CD4-positive, alpha-beta T cell treated with Interleukin-2 at 100 ng/mL for 4 hours (primary cell): ENCODE measurements around the gene DCHS1.

Experiments used
- DNase-seq: peaks from one replicate; pipeline ENCODE4 v3.0.0-alpha.2; 2020; ENCODE audit warnings: low spot score

The DCHS1 gene

DNA sequence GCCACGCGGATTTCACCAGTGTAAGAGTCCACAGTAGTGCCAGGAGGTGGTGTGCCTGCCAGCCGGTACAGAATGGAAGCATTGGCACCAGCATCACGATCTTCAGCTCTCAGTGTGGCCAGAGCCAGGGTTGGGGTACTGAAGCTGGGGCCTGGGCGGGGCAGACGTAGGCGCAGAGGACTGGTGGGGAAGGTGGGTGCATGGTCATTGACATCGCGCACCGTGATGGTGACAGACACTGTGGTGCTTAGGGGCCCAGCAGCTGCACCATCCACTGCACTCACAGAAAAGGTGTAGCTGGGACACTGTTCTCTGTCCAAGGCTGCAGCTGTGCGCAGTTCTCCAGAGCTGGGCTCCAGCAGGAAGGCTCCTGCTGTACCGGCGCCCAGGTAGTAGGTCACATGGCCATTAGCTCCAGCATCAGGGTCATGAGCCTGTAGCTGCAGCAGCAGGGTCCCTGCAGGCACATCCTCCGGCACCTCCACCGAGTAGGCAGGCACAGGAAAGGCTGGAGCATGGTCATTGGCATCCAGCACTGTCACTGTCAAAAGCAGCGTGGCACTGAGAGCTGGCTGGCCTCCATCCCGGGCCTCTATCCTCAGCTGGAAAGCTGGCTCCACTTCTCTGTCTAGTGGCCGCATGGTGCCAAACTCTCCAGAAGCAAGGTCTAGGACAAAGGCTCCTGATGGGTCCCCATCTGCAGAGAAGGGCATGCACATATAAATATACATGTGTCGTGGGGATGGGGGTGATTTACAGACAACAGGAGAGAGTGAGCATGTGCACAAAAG, 28.4 kb downstream of the DCHS1 start:
- no peak for DNase-seq

- DNase-seq = no peak
Measured at GRCh38 chr11:6625832-6626420, 29.7 kb downstream of the DCHS1 start.

GRCh38 chr11:6625156-6625831, 30.3 kb downstream of the DCHS1 start:
- no peak for DNase-seq

DNA sequence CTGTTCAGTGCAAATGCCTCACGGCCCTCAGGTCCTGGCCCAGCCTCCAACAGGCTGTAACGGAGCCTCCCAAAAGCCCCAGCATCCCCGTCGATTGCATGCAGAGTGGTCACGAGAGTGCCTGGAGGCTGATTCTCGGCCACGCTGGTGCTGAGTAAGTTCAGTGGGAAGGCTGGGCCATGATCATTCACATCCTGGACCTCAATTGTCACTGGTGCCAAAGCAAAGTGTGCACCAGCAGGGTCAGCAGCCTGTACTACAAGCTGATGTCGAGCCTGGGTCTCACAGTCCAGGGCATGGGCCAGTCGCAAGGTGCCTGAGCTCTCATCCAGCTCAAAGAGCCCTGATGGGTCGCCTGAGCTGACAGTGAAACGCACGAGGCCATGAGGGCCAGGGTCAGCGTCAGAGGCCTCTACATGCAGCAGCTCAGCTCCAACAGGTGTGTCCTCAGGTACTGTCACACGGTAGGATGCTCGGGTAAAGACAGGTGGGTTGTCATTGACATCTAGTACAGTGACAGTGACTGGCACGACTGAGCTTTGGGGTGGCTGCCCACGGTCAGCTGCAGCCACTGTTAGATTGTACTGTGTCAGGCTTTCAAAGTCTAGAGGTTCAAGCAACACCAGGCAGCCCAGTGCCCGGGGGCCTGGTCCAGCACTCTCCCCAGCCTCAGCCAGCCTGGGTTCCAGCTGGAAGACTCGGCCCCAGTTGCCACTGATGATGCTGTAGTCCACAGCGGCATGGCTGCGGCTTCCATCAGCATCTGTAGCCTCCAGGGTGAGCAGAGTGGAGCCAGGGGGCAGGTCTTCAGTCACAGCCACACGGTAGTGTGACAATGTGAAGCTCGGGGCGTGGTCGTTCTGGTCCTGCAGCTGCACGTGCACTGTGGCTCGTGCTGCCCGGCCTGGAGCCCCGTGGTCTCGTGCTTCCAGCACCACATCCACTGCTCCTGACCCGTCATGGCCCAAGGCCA, 31.9 kb downstream of the DCHS1 start:
- DNase-seq = no peak

DNA sequence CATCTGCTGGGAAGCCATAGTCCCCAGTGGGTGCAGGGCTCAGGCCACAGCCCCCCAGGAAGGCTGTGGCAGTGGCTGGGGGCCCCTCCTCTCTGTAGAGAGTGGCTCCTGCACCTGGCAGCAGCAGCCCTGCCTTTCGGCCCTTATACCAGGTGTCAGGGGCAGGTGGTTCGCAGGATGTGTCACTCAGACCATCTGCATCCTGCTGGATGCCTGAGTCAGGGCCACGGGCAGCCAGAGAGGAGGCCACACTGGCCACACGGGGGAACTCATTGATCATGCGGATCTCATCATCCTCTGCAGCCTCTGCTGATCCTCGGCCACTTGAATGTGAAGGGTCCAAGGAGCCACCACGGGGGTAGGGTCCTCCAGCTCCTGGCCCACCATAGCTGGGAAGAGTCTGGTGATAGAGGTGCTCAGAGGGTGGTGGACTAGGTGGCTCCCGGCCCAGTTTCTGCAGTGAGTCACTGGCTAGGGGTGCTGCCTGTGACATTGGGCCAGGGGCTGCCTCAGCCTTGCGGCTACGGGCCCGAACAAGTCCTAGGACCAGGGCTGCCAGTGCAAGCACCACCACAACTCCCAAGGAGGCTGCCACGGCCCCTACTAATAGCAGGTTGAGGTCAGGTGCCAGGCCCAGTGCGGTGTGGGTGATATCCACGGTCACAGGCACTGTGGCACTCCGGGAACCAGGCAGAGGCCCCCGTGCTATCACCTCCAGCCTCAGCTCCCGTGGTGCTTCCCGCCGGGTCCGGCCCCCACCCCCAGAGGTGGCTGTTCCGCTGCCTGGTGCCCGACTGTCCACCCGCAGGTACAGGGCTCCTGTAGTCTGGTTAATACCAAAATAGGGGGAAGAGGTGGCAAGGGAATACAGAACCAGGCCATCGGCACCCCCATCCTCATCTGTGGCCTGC, 33.1 kb downstream of the DCHS1 start:
- no peak for DNase-seq

DNA sequence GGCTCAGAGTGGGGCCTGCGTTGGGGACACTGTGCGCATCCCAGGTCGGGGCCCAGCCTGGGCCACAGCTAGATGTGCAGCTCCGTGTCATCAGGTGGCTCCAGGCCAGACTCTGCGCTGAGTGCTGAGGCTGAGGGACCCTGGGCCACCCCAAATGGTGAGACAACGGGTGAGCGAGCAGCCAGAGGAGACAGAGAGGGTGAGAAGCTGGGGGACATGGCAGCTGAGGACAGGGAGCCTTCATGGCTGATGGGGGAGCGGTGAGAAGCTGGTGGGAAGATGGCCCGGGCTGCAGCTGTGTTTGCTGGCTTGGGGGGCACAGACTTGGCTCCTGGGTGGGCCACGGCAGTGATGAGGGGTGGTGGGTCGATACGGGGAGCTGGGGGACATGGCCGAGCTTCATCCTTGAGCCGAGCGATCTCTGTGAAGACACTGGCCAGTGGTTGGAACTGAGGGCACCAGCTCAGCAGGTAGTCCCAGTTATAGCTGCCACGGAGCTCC, 33.8 kb downstream of the DCHS1 start:
- DNase-seq = no peak

DNA sequence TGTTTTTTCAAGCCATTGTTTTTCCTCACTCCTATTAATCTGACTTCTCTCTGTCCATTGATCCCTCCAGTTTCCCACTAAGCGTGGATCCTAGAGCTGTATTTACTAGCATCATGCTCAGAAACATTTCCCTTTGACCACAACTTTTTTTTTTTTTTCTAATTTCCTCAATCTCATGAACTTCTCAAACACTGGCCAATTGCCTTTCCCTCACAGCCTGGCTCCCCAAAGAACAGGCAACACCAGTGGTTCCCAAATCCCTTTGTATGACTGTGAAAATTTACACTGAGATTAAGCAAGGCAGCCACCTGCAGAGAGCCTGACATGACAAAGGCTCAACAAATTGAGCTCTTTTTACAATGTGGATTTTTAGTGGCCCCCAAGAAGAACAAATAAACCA, 35.0 kb downstream of the DCHS1 start:
- no peak for DNase-seq

DNA sequence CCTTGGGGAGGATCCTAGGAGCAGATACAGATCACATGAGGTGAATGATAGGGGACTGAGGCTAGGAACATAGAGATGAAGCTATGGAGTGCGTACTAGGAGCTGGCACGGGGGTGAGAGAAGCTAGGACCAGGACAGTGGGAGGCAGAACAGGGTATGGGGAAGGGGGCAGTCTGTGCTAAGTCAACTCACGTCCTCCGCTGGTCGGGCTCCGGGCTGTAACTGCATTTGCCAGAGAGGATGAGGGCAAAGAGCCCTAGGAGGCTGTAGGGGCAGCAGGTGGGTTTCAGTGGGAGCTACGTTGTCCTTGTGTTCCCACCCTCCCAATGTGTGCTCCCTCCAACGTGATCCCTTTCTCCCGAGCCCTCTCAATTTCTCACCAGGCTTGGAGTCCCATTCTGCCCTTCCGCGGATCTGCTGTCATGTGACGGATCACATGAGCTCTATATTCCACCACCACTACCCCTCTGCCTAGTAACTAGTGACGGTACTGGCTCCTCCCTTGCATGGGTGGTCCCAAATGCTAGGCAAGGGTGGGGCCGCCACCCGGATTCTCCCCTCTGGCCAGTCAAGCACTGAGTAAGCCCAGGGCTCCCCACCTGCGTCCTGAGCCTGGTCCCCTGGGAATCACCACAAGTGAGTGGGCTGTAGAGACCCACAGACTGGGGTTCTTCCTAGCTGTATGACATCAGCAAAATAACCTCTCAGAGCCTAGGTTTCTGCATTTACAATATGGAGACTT, 36.4 kb downstream of the DCHS1 start, which contains the start of gene TPP1:
Gene TPP1, minus strand, starts transcription at position 419 of the 742 bp plus-strand sequence. Its CDS starts 22 bp downstream, at position 397.
- peak; percentile 93 for DNase-seq

- DNase-seq = peak; percentile 84
Measured at GRCh38 chr11:6618117-6619003, 37.2 kb downstream of the DCHS1 start.

DNA sequence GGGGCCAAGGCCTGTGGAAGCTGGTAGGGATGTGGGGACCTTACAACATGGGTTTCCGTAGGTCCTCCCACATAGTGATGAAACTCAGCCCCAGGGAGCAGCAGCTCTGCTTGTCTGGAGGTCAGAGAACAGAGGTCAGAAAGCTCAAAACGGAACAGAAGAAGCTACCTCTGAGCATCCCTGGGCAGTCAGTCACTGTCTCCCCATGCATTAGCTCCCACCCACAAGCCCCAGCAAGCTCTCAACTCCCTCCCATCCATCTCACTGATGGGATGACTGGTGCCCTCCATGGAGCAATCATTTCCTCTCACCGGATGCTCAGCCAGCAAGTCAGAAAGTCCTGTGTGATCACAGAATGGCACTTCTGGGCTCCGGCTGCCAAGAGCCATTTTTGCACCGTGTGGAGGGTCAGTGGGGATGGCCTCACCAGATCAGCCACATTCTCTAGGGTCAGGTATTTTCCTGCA, 38.3 kb downstream of the DCHS1 start:
- no peak for DNase-seq

DNA sequence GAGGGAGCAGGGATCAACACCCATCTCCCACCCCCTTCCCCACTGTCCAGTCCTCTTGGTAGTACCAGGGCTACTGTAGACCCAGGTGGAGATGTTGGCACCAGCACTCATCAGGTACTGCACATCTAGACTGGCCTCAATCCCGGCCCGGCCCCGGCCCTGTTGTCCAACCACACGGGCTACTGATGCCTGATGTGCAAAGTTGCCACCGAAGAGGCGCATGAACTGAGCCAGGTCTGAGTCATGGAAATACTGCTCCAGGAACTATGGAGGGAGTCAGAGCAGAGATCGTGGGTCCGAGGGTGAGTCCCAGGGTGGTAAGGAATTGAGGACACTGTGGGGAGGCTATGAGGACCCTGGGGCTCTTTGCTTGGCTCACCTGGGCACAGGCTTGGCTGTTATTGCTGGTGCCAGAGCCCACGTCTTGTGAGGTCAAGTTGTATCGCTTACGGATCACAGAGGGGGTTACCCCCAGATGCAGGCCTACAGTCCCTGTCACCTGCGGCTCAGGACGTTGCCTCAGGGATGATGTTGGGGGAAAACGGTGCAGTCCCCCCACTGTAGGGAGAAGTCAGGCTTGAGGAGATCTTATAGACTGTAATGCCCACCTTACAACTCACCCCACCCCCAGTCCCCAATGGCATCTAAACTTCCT, 38.9 kb downstream of the DCHS1 start:
- DNase-seq = no peak

DNA sequence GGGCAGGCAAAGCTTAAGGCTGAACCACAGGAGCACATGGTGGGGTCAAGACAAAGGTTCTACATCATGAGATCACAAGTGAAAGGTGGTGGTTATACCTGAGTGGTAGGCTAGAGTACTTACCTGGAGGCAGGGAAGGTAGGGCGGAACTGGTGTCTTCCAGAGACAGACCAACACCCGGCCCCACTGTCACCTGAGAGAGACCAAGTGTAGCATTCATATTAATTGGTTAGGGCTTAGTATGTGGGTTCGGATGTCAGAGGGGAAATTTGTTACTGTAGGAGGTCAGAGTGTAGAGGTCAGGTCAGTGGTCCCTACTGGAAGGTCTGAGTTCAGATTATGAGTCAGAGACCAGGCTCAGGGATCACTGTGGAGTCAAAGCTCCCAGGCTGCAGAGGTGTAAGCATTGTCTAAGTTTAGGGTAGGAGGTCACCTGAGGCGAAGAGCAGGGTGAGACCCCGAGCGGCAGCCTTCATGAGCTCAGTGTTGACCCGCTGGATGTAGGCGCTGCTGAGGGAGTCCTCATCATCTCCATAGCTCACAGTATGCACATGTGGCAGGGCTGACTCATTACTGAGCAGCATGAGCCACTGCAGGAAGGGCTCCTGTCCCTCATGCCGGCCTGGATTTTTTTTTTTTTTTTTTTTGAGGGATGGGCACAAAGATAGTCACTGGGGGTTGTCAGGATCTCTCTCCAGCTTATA, 39.6 kb downstream of the DCHS1 start:
- no peak for DNase-seq

DNA sequence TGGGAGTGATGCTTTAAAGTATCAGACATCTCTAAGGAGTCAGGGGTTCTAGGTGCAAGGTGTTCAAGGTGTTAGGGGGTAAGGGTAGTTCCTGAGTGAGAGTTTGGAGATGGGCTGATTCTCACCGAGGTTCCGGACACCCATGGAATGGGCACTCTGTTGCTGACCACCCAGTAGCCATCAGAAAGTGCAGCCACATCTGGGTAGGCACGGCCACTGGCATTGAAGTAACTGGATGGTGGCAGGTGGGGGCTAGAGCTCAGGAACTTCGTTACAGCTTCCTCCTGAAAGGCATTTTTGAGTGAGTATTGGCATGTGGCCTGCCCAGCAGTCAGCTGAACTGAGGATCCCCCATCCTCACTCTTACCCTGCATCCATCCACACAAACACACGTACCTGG, 40.6 kb downstream of the DCHS1 start:
- no peak for DNase-seq

- DNase-seq = no peak
Measured at GRCh38 chr11:6614446-6614845, 41.2 kb downstream of the DCHS1 start.

DNA sequence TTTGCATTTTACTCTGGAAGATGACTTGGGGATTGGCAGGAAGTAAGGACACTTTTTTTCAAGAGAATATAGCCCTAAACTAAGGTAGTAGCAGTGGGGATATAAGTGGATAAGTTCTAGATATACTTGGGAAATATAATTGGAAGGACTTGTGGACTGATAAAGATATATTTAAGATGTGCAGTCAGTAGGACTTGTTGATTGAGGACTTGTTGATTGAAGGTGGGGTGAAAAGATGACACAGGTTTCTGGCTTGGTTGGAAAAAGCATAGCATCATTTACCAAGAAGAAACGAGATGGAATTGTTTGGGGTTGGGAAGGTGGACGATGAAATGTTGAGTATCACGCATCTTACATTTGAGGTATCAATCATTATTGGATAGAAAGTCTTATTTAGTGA, 42.1 kb downstream of the DCHS1 start:
- DNase-seq = no peak

DNA sequence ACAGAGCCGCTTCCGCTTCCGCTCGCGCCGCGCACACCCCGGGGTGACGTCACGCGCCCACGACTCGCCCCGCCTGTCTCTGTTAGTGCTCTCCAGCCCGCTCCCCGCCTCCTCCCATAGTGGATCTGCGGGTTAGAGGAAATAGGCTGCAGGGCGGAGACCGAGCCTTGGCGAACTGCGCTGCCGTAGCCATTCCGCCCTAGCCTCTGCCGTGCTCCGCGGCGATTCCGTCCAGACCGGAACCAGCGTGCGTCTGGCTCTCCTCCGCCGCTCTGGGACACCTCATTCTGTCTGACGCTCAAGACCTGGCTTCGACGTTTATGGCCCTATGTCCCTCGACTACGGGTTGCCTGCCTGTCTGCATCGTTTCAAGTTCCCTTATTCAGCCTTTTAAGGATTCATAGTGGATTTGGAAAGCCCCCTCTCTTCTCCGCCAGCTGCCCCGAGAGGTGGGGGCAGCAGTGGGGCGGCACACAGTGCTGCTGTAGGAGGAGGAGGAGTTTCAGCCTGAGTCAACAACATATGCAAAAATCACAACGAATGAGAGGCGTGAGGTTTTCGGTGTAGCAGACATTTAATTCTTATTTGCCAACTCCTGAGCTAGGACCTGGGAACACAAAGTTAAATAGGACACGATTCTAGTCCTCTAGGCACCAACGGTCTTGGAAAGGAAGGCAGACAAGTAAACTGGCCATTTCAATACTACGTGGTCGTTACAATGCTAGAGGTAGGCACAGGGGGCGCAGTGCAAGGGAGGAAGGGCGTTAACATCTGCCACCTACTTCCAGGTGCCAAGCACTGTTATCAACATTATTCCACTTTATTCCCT, 43.2 kb downstream of the DCHS1 start, which contains the start of gene TAF10:
Gene TAF10, minus strand, starts transcription at position 4 of the 829 bp plus-strand sequence. CDS start 27 bp downstream, outside the sequence.
- DNase-seq = peak; percentile 95

DNA sequence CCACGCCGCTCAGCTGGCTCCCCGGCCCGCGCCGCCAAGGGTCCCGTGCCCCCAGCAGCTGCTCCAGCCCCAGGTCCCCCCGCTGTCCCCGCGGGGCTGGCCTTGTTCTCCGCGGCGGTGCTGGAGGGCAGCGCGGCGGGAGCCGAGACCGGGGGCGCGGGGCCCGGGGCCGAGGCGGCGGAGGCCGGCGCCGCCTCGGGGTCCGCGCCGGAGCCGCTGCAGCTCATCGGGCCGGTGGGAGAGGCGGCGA, 43.7 kb downstream of the DCHS1 start:
- no peak for DNase-seq
